ENCODE measurements around the gene OPTC. TPM values are rescaled to one million over a fixed set of nuclear protein-coding genes. Genes with fewer than 3 reads are reported as not detected.

The OPTC gene
- total RNA-seq, 1 donor from 2014 or later: not detected

DNA sequence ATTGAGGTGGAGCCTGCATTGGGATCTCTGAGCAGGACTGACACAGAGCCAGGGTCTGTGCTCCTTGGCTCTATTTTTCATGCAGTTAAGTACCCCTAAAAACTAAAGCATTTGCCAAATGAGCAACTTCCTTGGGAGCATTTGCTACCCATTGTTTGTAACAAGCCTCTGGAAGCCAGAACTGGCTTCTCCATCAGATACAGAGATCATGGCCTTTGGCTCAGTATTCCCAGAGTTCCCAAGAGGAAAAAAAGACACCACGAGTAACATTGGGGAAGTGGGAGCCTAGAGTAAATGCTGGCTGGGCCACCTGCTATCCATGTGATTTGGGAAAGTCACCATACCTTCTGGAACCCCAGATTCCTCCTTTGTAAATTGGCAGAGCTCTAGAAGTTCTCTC lies 44.8 kb downstream of the OPTC start:
- TF ChIP-seq, protein P1, sequence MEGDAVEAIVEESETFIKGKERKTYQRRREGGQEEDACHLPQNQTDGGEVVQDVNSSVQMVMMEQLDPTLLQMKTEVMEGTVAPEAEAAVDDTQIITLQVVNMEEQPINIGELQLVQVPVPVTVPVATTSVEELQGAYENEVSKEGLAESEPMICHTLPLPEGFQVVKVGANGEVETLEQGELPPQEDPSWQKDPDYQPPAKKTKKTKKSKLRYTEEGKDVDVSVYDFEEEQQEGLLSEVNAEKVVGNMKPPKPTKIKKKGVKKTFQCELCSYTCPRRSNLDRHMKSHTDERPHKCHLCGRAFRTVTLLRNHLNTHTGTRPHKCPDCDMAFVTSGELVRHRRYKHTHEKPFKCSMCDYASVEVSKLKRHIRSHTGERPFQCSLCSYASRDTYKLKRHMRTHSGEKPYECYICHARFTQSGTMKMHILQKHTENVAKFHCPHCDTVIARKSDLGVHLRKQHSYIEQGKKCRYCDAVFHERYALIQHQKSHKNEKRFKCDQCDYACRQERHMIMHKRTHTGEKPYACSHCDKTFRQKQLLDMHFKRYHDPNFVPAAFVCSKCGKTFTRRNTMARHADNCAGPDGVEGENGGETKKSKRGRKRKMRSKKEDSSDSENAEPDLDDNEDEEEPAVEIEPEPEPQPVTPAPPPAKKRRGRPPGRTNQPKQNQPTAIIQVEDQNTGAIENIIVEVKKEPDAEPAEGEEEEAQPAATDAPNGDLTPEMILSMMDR (IDR thresholded peaks at IDR 0.05; ENCODE audit: borderline replicate concordance): no peak
- H3K4me3 ChIP-seq: no peak overlapping the region
- H3K4me1 ChIP-seq: peaks cover 24% of the 10 kb centered on the region
- peak overlapping the region; percentile 49 for H3K27ac ChIP-seq (replicated peaks)
- no peaks in the 10 kb centered on the region for H3K36me3 ChIP-seq
- intact Hi-C loops (cut with micrococcal nuclease): no loop called here
- no peaks in the 10 kb centered on the region for H3K27me3 ChIP-seq (ENCODE audit: low read depth)
- H3K9me3 ChIP-seq (replicated peaks): no peaks in the 10 kb centered on the region
- no peak for DNase-seq

DNA sequence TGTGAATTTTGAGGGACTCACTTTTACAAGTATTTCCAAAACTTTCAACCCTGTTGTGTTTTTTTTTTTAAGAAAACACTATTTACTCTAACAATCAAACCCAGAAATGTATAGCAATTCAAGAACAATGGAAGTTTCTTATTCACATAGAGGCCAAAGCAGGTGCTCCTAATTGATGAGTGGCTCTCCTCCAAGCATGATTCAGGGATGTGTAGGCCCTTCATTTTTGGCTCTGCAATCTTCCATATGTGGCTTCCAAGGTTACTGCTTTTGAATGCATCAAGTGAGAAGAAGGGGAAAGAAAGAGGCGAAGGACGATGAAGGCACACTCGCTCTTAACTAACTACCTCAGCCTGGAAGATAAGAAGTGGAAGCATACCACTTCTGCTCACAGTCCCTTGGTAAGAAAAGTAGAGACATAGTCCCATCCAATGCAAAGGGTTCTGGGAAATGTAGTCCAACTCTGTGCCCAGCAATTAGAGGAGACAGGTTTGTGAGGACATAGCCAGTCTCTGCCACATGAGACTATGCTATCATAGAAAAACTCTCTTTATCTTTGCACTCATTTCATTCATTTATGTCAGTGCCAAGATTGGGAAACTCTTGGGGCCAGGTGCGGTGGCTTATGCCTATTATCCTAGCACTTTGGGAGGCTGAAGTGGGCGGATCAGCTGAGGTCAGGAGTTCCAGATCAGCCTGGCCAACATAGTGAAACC lies 46.0 kb downstream of the OPTC start:
- Histone ChIP-seq H3K27ac (replicated peaks) (no peak overlapping the region), H3K4me3 (no peak overlapping the region), H3K9me3 (replicated peaks) (no peaks in the 10 kb centered on the region), H3K36me3 (no peaks in the 10 kb centered on the region), H3K4me1 (peaks cover 26% of the 10 kb centered on the region), H3K27me3 (ENCODE audit: low read depth) (no peaks in the 10 kb centered on the region)
- intact Hi-C loops (cut with micrococcal nuclease): no loop called here
- TF ChIP-seq, protein P1 (IDR thresholded peaks at IDR 0.05; ENCODE audit: borderline replicate concordance): no peak
- DNase-seq: no peak

DNA sequence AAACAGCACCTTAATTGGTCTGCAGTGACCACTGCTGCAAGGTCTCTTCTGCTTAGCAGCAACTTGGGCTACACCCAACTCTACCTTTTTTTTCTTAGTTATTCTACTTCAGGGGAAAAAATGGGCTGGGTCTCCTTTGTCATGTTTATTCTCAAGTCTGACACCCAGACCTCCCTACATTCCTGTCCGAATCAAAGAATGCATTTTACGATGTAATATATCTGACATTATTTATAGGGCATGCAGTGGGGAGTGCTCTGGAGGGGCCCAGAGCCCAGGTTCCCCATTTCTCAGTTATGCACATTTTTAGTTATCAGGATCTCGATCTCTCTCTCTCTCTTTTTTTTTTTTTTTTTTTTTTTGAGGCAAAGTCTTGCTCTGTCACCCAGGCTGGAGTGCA lies 50.5 kb downstream of the OPTC start:
- Histone ChIP-seq H3K9me3 (replicated peaks) (no peaks in the 10 kb centered on the region), H3K36me3 (no peaks in the 10 kb centered on the region), H3K27ac (replicated peaks) (no peak overlapping the region), H3K4me3 (no peak overlapping the region), H3K4me1 (peaks cover 19% of the 10 kb centered on the region), H3K27me3 (ENCODE audit: low read depth) (no peaks in the 10 kb centered on the region)
- intact Hi-C loops (cut with micrococcal nuclease): no loop called here
- no peak for DNase-seq
- TF ChIP-seq, protein P1 (IDR thresholded peaks at IDR 0.05; ENCODE audit: borderline replicate concordance): no peak

DNA sequence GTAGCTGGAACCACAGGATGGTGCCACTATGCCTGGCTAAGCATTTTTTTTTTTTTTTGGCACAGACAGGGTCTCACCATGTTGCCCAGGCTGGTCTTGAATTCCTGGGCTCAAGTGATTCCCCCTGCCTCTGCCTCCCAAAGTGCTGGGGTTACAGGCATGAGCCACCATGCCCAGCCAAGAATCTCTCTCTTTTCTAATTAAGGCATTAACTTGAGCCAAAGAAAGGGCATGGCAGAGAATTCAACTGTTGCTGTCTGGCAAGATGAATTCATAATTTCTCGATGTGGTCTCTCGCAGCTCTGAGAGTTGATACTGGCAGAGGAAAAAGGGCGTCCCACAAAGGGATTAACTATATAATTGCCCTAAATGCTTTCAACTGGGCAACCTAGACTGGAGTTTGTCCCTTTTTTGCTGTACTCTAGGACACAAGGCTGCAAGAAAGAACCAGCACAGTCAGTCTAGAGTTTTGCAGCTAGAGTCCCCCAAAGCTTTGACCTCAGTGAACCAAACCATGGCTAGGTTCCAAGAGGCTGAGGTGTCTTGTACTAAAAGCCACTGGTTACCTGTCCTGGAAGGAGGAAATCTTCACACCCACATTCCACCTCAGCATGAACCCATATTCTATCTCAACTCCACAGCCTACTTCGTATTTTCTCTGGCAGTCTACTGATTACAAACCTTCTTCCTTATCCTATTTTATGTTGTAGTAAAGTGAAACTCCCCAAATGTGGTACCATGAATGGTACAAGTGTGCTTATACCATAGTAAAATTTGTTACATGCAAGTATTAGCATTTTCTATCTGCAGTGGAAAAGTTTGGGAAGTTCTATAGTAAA lies 51.2 kb downstream of the OPTC start:
- Histone ChIP-seq H3K36me3 (no peaks in the 10 kb centered on the region), H3K27ac (replicated peaks) (no peak overlapping the region), H3K9me3 (replicated peaks) (no peaks in the 10 kb centered on the region), H3K4me3 (no peak overlapping the region), H3K27me3 (ENCODE audit: low read depth) (no peaks in the 10 kb centered on the region), H3K4me1 (peaks cover 19% of the 10 kb centered on the region)
- intact Hi-C loops (cut with micrococcal nuclease): no loop called here
- no peak for DNase-seq
- TF ChIP-seq, protein P1 (IDR thresholded peaks at IDR 0.05; ENCODE audit: borderline replicate concordance): no peak

DNA sequence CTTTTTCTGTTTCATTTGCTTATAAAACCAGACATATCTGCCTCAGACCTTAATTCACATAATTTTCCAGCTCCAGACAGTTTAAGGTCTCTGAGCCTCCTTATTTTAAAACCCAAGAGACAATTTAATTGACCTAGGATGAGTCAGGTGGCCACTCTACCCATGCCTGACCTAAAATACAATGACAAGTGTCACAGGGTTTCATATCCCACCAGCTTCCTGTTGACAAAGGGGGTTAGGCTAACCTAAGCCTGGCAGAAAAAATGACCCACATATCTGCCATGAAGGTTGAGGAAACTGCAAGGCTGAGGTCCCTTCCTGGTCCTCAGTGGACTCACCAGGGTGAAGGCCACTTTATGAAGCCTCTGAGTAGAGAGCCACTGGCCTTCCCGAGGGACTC lies 52.3 kb downstream of the OPTC start:
- no peak for DNase-seq
- no peaks in the 10 kb centered on the region for H3K36me3 ChIP-seq
- no peak overlapping the region for H3K27ac ChIP-seq (replicated peaks)
- intact Hi-C loops (cut with micrococcal nuclease): no loop called here
- H3K27me3 ChIP-seq (ENCODE audit: low read depth): no peaks in the 10 kb centered on the region
- H3K4me1 ChIP-seq: peaks cover 22% of the 10 kb centered on the region
- TF ChIP-seq, protein P1 (IDR thresholded peaks at IDR 0.05; ENCODE audit: borderline replicate concordance): no peak
- H3K4me3 ChIP-seq: no peak overlapping the region
- no peaks in the 10 kb centered on the region for H3K9me3 ChIP-seq (replicated peaks)

All from left ventricle myocardium inferior (tissue), 1 donor.